Karpas-422 (cell line): Measurements from ENCODE around the gene IGDCC3. TPM values are rescaled to one million over a fixed set of nuclear protein-coding genes. Genes with fewer than 3 reads are reported as not detected.
"Not testable (repeated sequence)": the region's sequence is repeated elsewhere in the genome, so short reads cannot be mapped to it uniquely, and the experiment has no call there.

Experiments used
- DNase-seq: peaks from one replicate; pipeline ENCODE4 v3.0.0-alpha.2; 2015
- H2AFZ ChIP-seq: fragments of 200-600 bp; sonication (generic); 2 replicates; pipeline ENCODE4 v1.6.1; 2014; ENCODE audit warnings: antibody characterized with exemption, low read length, mixed read lengths
- H3K27ac ChIP-seq: fragments of 200-600 bp; sonication (generic); 2 replicates; pipeline ENCODE4 v1.5.1; 2014; ENCODE audit warnings: mild to moderate bottlenecking, low read length, moderate library complexity
- H3K27me3 ChIP-seq: fragments of 200-600 bp; sonication (generic); 2 replicates; pipeline ENCODE4 v1.6.1; 2014; ENCODE audit warnings: low read length, mixed read lengths
- H3K36me3 ChIP-seq: fragments of 200-600 bp; sonication (generic); 2 replicates; pipeline ENCODE4 v1.6.1; 2014; ENCODE audit warnings: low read length, mixed read lengths; ENCODE audit not compliant: insufficient read depth
- H3K4me1 ChIP-seq: fragments of 200-600 bp; sonication (generic); 2 replicates; pipeline ENCODE4 v1.6.1; 2014; ENCODE audit warnings: mild to moderate bottlenecking, low read length, mixed read lengths
- H3K4me2 ChIP-seq: fragments of 200-600 bp; sonication (generic); 2 replicates; pipeline ENCODE4 v1.6.1; 2014; ENCODE audit warnings: low read length, low read depth, mild to moderate bottlenecking; ENCODE audit not compliant: poor library complexity, severe bottlenecking
- H3K4me3 ChIP-seq: fragments of 200-600 bp; sonication (generic); 2 replicates; pipeline ENCODE4 v1.5.1; 2014; ENCODE audit warnings: mild to moderate bottlenecking, antibody characterized with exemption, low read length, mixed read lengths
- H3K79me2 ChIP-seq: fragments of 200-600 bp; sonication (generic); 2 replicates; pipeline ENCODE4 v1.6.1; 2014; ENCODE audit warnings: mild to moderate bottlenecking, low read length, mixed read lengths
- H3K9ac ChIP-seq: fragments of 200-600 bp; sonication (generic); 2 replicates; pipeline ENCODE4 v1.6.0; 2014; ENCODE audit warnings: low read length
- H3K9me2 ChIP-seq: fragments of 200-600 bp; sonication (generic), shearing (Covaris generic); replicated peaks from 2 replicates; pipeline ENCODE4 v1.6.0; 2014; ENCODE audit warnings: mild to moderate bottlenecking, low read length, moderate library complexity; ENCODE audit not compliant: insufficient read depth
- H3K9me3 ChIP-seq: fragments of 300-700, 200-600 bp; sonication (generic); 2 replicates; pipeline ENCODE4 v1.6.1; 2014; ENCODE audit warnings: low read length, mixed read lengths
- H4K20me1 ChIP-seq: fragments of 200-600 bp; sonication (generic); 2 replicates; pipeline ENCODE4 v1.6.1; 2014; ENCODE audit warnings: mild to moderate bottlenecking, antibody characterized with exemption, low read length, low read depth; ENCODE audit not compliant: insufficient read depth
- total RNA-seq: library from RNA; depleted of rRNA; stranded (reverse); fragments of >200 nt; shearing (Covaris generic); gene quantifications from 2 replicates; pipeline ENCODE4 v1.2.3, GENCODE V29; 2014; ENCODE audit warnings: low replicate concordance

The IGDCC3 gene
- total RNA-seq, 1 experiment from 2014 or later, result not detected

DNA sequence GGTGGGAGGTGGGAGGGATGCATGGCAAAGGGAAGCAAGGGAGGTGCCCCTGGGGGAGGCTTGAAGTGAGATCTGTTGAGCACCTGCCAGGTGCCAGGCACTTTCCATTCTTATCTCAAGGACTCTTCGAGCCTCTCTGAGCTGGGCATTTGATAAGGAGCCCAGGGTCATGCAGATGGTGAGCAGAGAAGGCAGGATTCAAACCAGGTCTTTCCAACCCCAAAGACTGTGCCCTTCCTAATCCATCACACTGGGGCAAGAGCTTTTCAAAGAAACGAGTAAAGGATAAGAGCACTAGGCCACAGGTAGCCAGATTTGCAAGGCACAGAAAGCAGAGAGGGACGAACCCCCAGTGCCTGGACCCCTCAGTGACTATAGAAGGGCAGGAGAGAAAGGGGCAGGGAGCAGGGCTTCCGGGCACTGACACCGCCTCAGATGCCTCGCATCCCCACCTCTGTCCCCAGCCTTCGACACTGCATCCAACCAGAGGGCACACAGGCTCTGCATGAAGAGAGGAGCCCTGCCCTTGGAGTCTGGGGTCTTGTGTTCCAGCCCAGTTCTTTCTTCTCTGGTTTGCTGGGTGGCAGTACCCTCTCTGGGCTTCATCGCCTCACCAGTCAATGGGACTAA is 23.9 kb upstream of the IGDCC3 start:
- Histone ChIP-seq H4K20me1 (0 out of 2 replicates have a peak, but pooled peaks cover 6% of the 10 kb centered on the region), H3K79me2 (no peaks in the 10 kb centered on the region), H3K4me1 (0 out of 2 replicates have a peak, but pooled peaks cover 3% of the 10 kb centered on the region), H3K9me2 (no peaks in the 10 kb centered on the region), H3K36me3 (no peaks in the 10 kb centered on the region), H3K9me3 (no peaks in the 10 kb centered on the region), H3K27ac (no peak overlapping the region), H3K27me3 (no peaks in the 10 kb centered on the region), H3K9ac (no peak overlapping the region), H3K4me2 (no peak overlapping the region), H3K4me3 (no peak overlapping the region), H2AFZ (no peak overlapping the region)
- DNase-seq, result no peak

DNA sequence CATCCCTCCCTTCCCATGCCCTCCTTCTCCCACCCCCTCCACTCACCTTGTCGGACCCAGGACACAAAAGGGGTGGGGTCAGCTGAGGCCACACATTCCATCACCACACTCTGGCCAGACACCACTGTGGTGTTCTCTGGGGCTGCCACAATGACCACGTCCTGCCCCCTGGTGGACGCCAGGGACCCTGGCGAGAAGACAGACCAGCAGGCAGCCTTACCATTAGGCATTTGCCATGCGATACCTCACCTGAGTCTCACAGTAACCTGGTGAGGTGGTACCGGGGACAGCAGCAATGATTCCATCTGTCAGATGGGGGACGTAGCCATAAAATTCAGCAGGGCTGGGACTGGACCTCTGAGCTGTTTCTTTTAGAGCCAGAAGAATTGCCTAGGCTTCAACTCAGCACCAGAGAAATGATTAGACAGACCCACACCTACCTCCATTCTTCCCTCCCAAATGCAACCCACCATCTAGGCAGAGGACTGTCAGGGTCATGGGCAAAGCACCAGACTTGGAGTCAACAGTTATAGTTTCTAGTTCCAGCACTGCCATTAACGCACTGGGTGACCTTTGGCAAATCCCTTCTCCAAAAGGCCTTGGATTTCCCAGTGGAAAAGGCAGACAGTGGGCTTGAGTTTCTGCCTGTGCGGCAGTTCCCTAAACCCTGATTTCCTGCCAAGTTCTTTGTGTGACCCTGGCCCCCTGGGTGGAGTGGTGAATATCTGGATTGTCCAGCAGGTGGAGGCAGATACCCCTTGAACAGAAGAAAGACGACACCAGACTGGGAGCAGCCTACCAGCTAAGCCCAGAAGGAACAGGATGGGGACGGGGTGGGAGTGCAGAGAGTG is 23.2 kb upstream of the IGDCC3 start:
- DNase-seq, result peak; percentile 83
- H3K9ac ChIP-seq, result no peak overlapping the region

DNA sequence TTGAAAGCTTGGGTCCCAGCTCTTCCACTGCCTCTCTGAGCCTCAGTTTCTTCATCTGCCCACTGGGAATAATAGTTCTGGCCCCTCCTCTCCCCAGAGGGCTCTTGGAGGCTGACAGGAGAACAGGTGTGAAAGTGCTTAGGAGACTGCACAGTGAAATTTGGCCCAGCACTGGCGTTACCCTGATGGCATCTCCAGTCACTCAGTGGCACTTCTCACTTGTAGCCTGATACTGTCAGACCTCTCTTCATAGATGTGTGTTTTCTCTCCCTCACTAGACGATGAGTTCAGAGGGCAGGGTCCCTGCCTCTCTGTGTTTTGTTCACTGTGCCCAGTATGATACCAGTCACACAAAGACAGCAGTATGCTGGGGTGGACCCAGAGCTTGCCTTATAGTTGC is 22.2 kb upstream of the IGDCC3 start:
- Histone ChIP-seq H3K36me3 (no peaks in the 10 kb centered on the region), H3K9ac (no peak overlapping the region), H3K4me2 (no peak overlapping the region), H3K9me2 (no peaks in the 10 kb centered on the region), H3K4me3 (no peak overlapping the region), H4K20me1 (0 out of 2 replicates have a peak, but pooled peaks cover 6% of the 10 kb centered on the region), H3K27me3 (no peaks in the 10 kb centered on the region), H3K27ac (no peak overlapping the region), H3K79me2 (no peaks in the 10 kb centered on the region), H3K9me3 (no peaks in the 10 kb centered on the region), H2AFZ (no peak overlapping the region), H3K4me1 (0 out of 2 replicates have a peak, but pooled peaks cover 3% of the 10 kb centered on the region)
- no peak for DNase-seq

More for the DNA sequence above, 23.2 kb upstream of the IGDCC3 start:
- Histone ChIP-seq H3K27me3 (no peaks in the 10 kb centered on the region), H3K4me3 (no peak overlapping the region), H3K4me1 (0 out of 2 replicates have a peak, but pooled peaks cover 3% of the 10 kb centered on the region), H2AFZ (no peak overlapping the region), H3K9me3 (no peaks in the 10 kb centered on the region), H3K9me2 (no peaks in the 10 kb centered on the region), H3K36me3 (no peaks in the 10 kb centered on the region), H3K27ac (no peak overlapping the region), H3K79me2 (no peaks in the 10 kb centered on the region), H4K20me1 (0 out of 2 replicates have a peak, but pooled peaks cover 6% of the 10 kb centered on the region), H3K4me2 (no peak overlapping the region)

DNA sequence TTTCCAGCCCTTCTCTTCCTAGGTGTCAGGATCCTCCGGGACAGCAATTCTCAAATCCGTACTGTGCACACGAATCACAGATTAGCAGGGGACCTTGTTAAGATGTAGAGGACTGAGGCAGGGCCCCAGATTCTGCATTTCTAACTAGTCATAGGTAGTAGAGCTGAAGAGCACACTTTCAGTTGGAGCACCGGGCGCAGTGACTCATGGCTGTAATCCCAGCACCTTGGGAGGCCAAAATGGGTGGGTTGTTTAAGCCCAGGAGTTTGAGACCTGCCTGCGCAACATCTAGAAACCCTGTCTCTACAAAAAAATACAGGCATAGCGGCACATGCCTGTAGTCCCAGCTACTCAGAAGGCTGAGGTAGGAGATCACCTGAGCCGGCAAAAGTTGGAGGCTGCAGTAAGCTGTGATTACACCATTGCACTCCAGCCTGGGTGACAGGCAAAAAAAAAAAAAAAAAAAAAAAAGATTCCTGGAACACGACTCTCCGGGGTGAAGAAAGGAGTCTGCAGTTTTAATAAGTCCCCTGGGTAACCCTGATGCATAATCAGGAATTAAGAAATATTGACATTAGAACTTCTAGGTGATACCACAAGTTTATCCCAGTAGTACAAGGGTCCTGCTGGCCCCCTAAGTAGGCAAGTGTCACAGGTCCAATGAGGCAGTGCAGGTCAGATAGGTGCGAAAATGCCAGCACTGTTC is 21.4 kb upstream of the IGDCC3 start:
- no peaks in the 10 kb centered on the region for H3K79me2 ChIP-seq
- no peak for DNase-seq
- H3K4me2 ChIP-seq, result no peak overlapping the region
- H3K36me3 ChIP-seq, result no peaks in the 10 kb centered on the region
- no peak overlapping the region for H3K27ac ChIP-seq
- 0 out of 2 replicates have a peak, but pooled peaks cover 3% of the 10 kb centered on the region for H3K4me1 ChIP-seq
- 0 out of 2 replicates have a peak, but pooled peaks cover 6% of the 10 kb centered on the region for H4K20me1 ChIP-seq
- no peaks in the 10 kb centered on the region for H3K9me2 ChIP-seq
- H3K9ac ChIP-seq, result no peak overlapping the region
- no peaks in the 10 kb centered on the region for H3K9me3 ChIP-seq
- H3K27me3 ChIP-seq, result no peaks in the 10 kb centered on the region
- H2AFZ ChIP-seq, result no peak overlapping the region
- no peak overlapping the region for H3K4me3 ChIP-seq

DNA sequence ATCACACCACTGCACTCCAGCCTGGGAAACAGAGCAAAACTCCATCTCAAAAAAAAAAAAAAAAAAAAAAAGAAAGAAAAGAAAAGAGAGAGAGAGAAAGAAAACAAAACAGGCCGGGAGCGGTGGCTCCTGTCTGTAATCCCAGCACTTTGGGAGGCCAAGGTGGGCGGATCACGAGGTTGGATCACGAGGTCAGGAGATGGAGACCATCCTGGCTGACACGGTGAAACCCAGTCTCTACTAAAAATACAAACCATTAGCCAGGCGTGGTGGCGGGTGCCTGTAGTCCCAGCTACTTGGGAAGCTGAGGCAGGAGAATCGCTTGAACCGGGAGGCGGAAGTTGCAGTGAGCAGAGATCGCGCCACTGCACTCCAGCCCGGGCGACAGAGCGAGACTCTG is 20.7 kb upstream of the IGDCC3 start:
- H3K27ac ChIP-seq, H3K9me3 ChIP-seq, DNase-seq, H3K36me3 ChIP-seq, H3K27me3 ChIP-seq, H2AFZ ChIP-seq, H3K9ac ChIP-seq, H3K9me2 ChIP-seq, H3K79me2 ChIP-seq, H3K4me2 ChIP-seq, H3K4me1 ChIP-seq, H3K4me3 ChIP-seq, H4K20me1 ChIP-seq: not testable (repeated sequence)

DNA sequence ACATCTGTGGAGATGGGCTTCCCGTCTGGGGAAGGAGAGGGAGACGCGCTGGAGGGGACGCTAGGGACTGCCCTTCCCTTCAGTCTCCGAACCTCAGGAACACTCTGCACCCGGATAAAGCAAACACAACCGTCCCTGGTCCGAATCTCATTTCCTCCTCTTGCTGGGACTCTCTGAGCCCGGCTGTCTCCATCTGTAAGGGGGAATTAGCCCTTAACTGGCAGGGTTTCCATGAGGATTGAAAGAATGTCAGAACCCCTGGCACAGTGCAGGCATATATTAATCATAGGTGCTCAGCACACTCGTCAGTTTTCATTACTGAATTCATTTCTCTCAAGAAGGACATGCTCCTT is 19.1 kb upstream of the IGDCC3 start:
- no peaks in the 10 kb centered on the region for H3K79me2 ChIP-seq
- 0 out of 2 replicates have a peak, but pooled peaks cover 3% of the 10 kb centered on the region for H3K4me1 ChIP-seq
- H2AFZ ChIP-seq, result no peak overlapping the region
- no peaks in the 10 kb centered on the region for H3K27me3 ChIP-seq
- no peak overlapping the region for H3K27ac ChIP-seq
- no peaks in the 10 kb centered on the region for H3K36me3 ChIP-seq
- H4K20me1 ChIP-seq, result 0 out of 2 replicates have a peak, but pooled peaks cover 6% of the 10 kb centered on the region
- H3K9ac ChIP-seq, result no peak overlapping the region
- DNase-seq, result no peak
- no peaks in the 10 kb centered on the region for H3K9me3 ChIP-seq
- no peak overlapping the region for H3K4me3 ChIP-seq
- H3K4me2 ChIP-seq, result no peak overlapping the region
- H3K9me2 ChIP-seq, result no peaks in the 10 kb centered on the region

DNA sequence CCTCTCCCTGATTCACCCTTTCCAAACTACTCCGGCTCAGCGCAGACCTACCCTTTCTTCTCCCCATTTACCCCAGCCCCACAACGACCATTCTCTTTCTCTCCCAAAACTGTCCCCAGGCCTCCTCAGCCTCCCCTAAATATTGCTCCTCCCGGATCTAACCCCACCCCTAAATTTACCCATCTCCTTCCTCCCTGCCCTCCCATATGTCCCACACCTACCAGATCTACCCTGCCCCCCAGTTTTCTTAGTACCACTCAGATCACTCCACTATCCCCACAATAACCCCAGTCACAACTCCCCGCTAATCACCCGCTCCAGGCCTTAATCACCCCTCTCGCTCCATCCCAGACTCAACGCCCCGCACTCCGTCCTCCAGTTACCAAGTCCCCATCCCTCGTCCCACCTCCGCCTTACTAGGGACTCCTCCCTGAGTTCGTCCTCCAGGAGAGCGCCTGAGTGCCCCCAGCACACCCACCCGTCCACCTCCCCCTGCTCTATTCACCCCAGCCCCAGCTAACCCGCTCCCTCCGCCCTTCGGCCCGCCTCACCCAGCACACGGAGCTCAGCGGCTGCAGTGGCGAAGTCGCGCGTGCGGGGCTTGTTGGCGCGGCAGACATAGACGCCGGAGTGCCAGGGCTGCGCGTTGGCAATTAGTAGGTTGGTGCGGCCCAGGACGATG is 18.6 kb upstream of the IGDCC3 start:
- Histone ChIP-seq H3K4me2 (no peak overlapping the region), H3K9ac (no peak overlapping the region), H3K36me3 (no peaks in the 10 kb centered on the region), H3K9me2 (no peaks in the 10 kb centered on the region), H3K9me3 (no peaks in the 10 kb centered on the region), H3K79me2 (no peaks in the 10 kb centered on the region), H3K4me3 (no peak overlapping the region), H3K27me3 (no peaks in the 10 kb centered on the region), H3K27ac (no peak overlapping the region), H2AFZ (no peak overlapping the region), H3K4me1 (0 out of 2 replicates have a peak, but pooled peaks cover 3% of the 10 kb centered on the region), H4K20me1 (0 out of 2 replicates have a peak, but pooled peaks cover 6% of the 10 kb centered on the region)
- DNase-seq, result no peak
